Midbrain (tissue), 1 donor: ENCODE measurements around the gene NIT2.
"Not testable (repeated sequence)": the region's sequence is repeated elsewhere in the genome, so short reads cannot be mapped to it uniquely, and the experiment has no call there.

Experiments
- DNase-seq: peaks from one replicate; lab custom pipeline; 2025; lab: John Stamatoyannopoulos, UW

Gene NIT2

GRCh38 chr3:100338911-100339310 is 4.4 kb downstream of the NIT2 start:
- no peak for DNase-seq

- no peak for DNase-seq
Observed at GRCh38 chr3:100339786-100340185, 5.2 kb downstream of the NIT2 start.

- DNase-seq: no peak
Observed at GRCh38 chr3:100340527-100340926, 6.0 kb downstream of the NIT2 start.

GRCh38 chr3:100348727-100349126 is 14.2 kb downstream of the NIT2 start:
- DNase-seq: no peak

GRCh38 chr3:100351770-100352169 is 17.2 kb downstream of the NIT2 start:
- DNase-seq: not testable (repeated sequence)

- DNase-seq: no peak
Observed at GRCh38 chr3:100352296-100353231, 18.0 kb downstream of the NIT2 start.

- DNase-seq: no peak
Observed at GRCh38 chr3:100354850-100355249, 20.3 kb downstream of the NIT2 start.

GRCh38 chr3:100358413-100358812 is 23.9 kb downstream of the NIT2 start:
- no peak for DNase-seq

GRCh38 chr3:100359035-100359434 is 24.5 kb downstream of the NIT2 start:
- DNase-seq: no peak

GRCh38 chr3:100360757-100361496 is 26.4 kb downstream of the NIT2 start:
- no peak for DNase-seq

GRCh38 chr3:100361897-100362296 is 27.3 kb downstream of the NIT2 start:
- DNase-seq: no peak

- DNase-seq: no peak
Observed at GRCh38 chr3:100364421-100364820, 29.9 kb downstream of the NIT2 start.

- no peak for DNase-seq
Observed at GRCh38 chr3:100366424-100366823, 31.9 kb downstream of the NIT2 start.

- DNase-seq: no peak
Observed at GRCh38 chr3:100368441-100368840, 33.9 kb downstream of the NIT2 start.

GRCh38 chr3:100370756-100371155 is 36.2 kb downstream of the NIT2 start:
- no peak for DNase-seq

- no peak for DNase-seq
Observed at GRCh38 chr3:100374521-100374920, 40.0 kb downstream of the NIT2 start.

GRCh38 chr3:100376301-100376700 is 41.7 kb downstream of the NIT2 start:
- no peak for DNase-seq

GRCh38 chr3:100384733-100385525 is 50.4 kb downstream of the NIT2 start:
- no peak for DNase-seq

- no peak for DNase-seq
Observed at GRCh38 chr3:100386437-100387074, 52.0 kb downstream of the NIT2 start.

GRCh38 chr3:100389025-100389424 is 54.5 kb downstream of the NIT2 start:
- DNase-seq: no peak

GRCh38 chr3:100395679-100396431 is 61.3 kb downstream of the NIT2 start:
- DNase-seq: no peak
